Left ventricle myocardium inferior (tissue), 1 donor: ENCODE data around the gene TPH1. TPM values are rescaled to one million over a fixed set of nuclear protein-coding genes. Genes with fewer than 3 reads are reported as not detected.

Experiments
- DNase-seq: peaks from one replicate; pipeline ENCODE4 v3.0.0-alpha.2; 2020
- H3K27ac ChIP-seq: fragments of 200-600 bp; replicated peaks from 2 replicates; pipeline ENCODE4 v1.8.0; 2021
- H3K27me3 ChIP-seq: fragments of 200-600 bp; 2 replicates; pipeline ENCODE4 v1.8.0; 2021; ENCODE audit warnings: low read depth
- H3K36me3 ChIP-seq: fragments of 200-600 bp; 2 replicates; pipeline ENCODE4 v1.8.0; 2021
- H3K4me1 ChIP-seq: fragments of 200-600 bp; 2 replicates; pipeline ENCODE4 v1.8.0; 2021
- H3K4me3 ChIP-seq: fragments of 200-600 bp; 2 replicates; pipeline ENCODE4 v1.8.0; 2021; ENCODE audit warnings: mild to moderate bottlenecking, moderate library complexity
- H3K9me3 ChIP-seq: fragments of 200-600 bp; replicated peaks from 2 replicates; pipeline ENCODE4 v1.8.0; 2021
- CTCF ChIP-seq: fragments of 200-600 bp; IDR thresholded peaks from 2 replicates; pipeline ENCODE4 v1.8.0; 2021; ENCODE audit warnings: antibody characterized with exemption, mild to moderate bottlenecking, borderline replicate concordance
- intact Hi-C: fragments of 100-400 bp; cut with micrococcal nuclease; formaldehyde crosslinking; loops from one replicate; pipeline ENCODE4 v1.11.0; 2022
- total RNA-seq: library from RNA; stranded (reverse); fragmentation: NEBNext Ultra II Directional; extraction: Animal tissue kit (Norgen Biotek cat#: 25700); gene quantifications from one replicate; pipeline ENCODE4 v1.2.1, GENCODE V29; 2021
- donor health status: DM: no; HTN: yes; CAD: no; lungs with severe emphysema.

The TPH1 gene
- total RNA-seq, 1 donor from 2014 or later = not detected

- no peaks in the 10 kb centered on the region for H3K4me1 ChIP-seq
- H3K36me3 ChIP-seq = no peaks in the 10 kb centered on the region
- no peak overlapping the region for H3K27ac ChIP-seq
- H3K9me3 ChIP-seq = no peaks in the 10 kb centered on the region
- no peak for DNase-seq
- no peaks in the 10 kb centered on the region for H3K27me3 ChIP-seq
- TF ChIP-seq CTCF = no peak
- intact Hi-C loops = no loop called here
- no peak overlapping the region for H3K4me3 ChIP-seq
Observed at GRCh38 chr11:18063125-18063524, 17.1 kb upstream of the TPH1 start.

- intact Hi-C loops = no loop called here
- no peaks in the 10 kb centered on the region for H3K36me3 ChIP-seq
- H3K9me3 ChIP-seq = no peaks in the 10 kb centered on the region
- no peaks in the 10 kb centered on the region for H3K27me3 ChIP-seq
- no peak for TF ChIP-seq CTCF
- DNase-seq = no peak
- H3K4me3 ChIP-seq = no peak overlapping the region
- H3K4me1 ChIP-seq = no peaks in the 10 kb centered on the region
- H3K27ac ChIP-seq = no peak overlapping the region
Observed at GRCh38 chr11:18061351-18061750, 15.3 kb upstream of the TPH1 start.

- Histone ChIP-seq H3K4me1 (no peaks in the 10 kb centered on the region), H3K27me3 (no peaks in the 10 kb centered on the region), H3K36me3 (no peaks in the 10 kb centered on the region), H3K9me3 (no peaks in the 10 kb centered on the region), H3K27ac (no peak overlapping the region), H3K4me3 (no peak overlapping the region)
- intact Hi-C loops = no loop called here
- no peak for TF ChIP-seq CTCF
- DNase-seq = no peak
Observed at GRCh38 chr11:18056561-18057181, 10.6 kb upstream of the TPH1 start.

GRCh38 chr11:18054511-18055103, 8.5 kb upstream of the TPH1 start:
- Histone ChIP-seq H3K9me3 (no peaks in the 10 kb centered on the region), H3K4me3 (no peak overlapping the region), H3K4me1 (no peaks in the 10 kb centered on the region), H3K27me3 (no peaks in the 10 kb centered on the region), H3K27ac (no peak overlapping the region), H3K36me3 (no peaks in the 10 kb centered on the region)
- no peak for DNase-seq
- intact Hi-C loops = no loop called here
- TF ChIP-seq CTCF = no peak

GRCh38 chr11:18050848-18051247, 4.8 kb upstream of the TPH1 start:
- peaks cover 33% of the 10 kb centered on the region for H3K27me3 ChIP-seq
- TF ChIP-seq CTCF = no peak
- intact Hi-C loops = no loop called here
- H3K27ac ChIP-seq = no peak overlapping the region
- H3K9me3 ChIP-seq = peaks cover 8% of the 10 kb centered on the region
- no peaks in the 10 kb centered on the region for H3K36me3 ChIP-seq
- no peak for DNase-seq
- no peak overlapping the region for H3K4me3 ChIP-seq
- H3K4me1 ChIP-seq = peaks cover 7% of the 10 kb centered on the region
